DMS153 treated with DMSO at 0.1 percent for 48 hours (cell line): Measurements from ENCODE around the gene LARP1.
A peak's percentile ranks its signal among the peaks of the same experiment; 100 is the strongest.
"Not testable (repeated sequence)": the region's sequence is repeated elsewhere in the genome, so short reads cannot be mapped to it uniquely, and the experiment has no call there.

Experiments
- DNase-seq: peaks from one replicate; lab custom pipeline; 2025; ENCODE audit not compliant: unreplicated experiment; lab: John Stamatoyannopoulos, UW

Gene LARP1

DNA sequence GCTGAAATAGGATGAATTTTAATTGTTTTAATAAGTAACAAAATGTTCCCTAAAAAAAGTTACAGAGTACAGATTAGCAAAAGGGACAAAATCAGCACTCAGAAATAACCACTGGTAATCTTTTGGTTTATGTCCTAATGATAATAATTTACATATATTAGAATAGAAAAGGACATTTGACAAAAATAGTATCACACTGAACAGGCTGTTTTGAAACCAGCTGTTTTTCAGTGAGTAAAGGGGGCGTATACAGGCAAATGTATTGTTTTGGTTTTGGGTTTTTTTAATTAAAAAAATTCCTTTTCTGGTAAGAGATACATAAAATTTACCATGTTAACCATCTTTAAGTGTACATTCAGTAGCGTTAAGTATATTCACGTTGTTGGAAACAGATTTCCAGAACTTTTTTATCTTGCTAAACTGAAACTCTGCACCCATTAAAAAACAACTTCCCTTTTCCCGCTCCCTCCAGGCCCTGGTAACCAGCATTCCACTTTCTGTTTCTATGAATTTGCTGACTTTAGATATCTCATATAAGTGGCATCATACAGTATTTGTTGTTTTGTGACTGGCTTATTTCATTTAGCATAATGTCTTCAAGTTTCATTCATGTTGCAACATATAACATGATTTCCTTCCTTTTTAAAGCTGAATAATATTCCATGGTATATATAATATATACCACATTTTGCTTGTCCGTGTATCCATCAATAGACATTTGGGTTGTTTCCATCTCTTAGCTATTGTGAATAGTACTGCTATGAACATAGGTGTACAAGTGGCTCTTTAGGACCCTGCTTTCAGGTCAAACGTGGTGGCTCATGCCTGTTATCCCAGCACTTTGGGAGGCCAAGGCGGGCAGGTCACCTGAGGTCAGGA, 20.6 kb upstream of the LARP1 start:
- no peak for DNase-seq

DNA sequence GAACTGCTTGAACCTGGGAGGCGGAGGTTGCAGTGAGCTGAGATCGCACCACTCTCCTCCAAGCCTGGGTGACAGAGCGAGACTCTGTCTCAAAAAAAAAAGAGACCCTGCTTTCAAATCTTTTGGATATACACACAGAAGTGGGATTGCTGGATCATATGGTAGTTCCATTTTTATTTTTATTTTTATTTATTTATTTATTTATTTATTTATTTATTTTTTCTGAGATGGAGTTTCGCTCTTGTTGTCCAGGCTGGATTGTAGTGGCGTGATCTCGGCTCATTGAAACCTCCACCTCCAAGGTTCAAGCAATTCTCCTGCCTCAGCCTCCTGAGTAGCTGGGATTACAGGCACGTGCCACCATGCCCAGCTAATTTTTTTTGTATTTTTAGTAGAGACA, 19.8 kb upstream of the LARP1 start:
- DNase-seq = not testable (repeated sequence)

DNA sequence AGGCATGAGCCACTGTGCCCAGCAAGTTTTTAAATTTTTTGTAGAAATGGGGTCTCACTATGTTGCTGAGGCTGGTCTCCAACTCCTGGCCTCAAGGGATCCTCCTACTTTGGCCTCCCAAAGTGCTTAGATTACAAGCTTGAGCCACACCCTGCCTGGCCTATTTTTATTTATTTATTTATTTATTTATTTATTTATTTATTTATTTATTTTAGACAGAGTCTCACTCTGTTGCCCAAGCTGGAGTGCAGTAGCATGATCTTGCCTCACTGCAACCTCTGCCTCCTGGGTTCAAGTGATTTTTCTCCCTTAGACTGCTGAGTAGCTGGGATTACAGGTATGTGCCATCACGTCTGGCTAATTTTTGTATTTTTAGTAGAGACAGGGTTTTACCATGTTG, 18.8 kb upstream of the LARP1 start:
- DNase-seq = not testable (repeated sequence)

DNA sequence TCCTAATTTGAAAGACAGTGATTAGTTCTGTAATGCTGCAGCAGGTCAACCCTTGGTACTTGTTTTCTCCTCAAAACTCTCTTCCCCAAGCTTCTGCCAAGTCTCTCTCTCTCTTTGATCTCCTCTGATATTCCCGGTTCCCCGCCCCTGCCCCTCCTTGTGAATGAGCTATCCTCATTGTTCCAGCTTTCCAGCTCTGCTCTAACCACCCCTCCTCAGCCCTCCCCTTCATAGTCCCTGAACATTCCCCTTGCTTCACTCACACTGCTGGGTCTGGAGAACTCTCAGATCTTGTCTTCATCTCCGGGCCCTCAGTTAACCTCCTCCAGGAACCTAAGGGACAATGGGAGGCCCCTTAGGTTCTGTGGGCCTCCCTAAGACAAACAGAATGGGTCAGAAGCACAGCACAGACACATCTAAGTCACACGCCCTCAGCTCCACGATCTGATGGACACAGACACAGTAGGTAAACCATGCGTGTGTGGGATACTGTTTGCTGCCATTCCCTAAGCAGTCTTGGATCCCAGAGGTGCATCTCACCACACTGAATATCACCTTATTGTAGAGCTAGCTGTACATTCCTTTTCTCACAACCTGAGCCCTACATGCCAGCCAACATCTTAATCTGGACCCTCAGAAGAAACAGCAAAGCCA, 17.4 kb upstream of the LARP1 start:
- no peak for DNase-seq

DNA sequence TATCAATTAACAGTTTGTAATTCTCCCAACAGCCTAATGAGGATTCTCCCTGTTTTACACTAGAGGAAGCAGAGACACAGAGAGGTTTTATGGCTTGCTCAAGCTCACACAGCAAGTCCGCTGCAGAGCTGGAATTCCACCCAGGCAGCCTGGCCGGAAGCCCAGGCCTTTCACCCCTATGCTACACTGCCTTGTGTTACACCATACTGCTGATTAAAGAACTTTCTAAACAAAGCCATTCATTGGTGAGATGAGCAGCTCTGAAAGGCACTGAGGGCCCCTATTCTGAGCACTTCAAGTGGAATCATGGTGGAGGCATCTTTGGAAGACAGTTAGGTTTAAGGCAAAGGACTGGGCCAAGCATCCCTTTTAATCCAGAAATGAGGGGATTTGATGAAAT, 14.7 kb upstream of the LARP1 start:
- no peak for DNase-seq

- DNase-seq = no peak
Observed at GRCh38 chr5:154740957-154741356, 14.2 kb upstream of the LARP1 start.

- DNase-seq = no peak
Observed at GRCh38 chr5:154741415-154741814, 13.8 kb upstream of the LARP1 start.

- DNase-seq = no peak
Observed at GRCh38 chr5:154743812-154744211, 11.4 kb upstream of the LARP1 start.

GRCh38 chr5:154745349-154745748, 9.8 kb upstream of the LARP1 start:
- DNase-seq = no peak

DNA sequence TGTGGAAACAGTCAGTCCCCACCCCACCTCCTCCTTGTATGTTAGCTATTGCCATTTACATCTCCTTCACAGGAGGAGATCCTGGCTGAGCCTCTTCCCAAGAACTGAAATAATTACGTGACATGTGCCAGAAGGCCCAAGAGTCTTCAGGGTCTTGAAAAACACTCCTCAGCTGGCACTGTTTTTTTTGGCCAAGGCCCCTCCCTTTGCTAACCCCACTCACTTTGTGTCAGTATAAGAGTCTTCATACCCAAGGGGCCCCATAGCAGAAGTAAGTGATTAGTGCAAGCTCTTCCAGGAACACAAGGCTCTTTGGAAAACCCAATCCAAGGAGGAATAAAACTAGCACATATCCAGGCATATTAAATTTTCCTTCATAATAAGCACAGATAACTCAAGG, 5.7 kb upstream of the LARP1 start:
- DNase-seq = no peak

- not testable (repeated sequence) for DNase-seq
Observed at GRCh38 chr5:154750641-154751040, 4.5 kb upstream of the LARP1 start.

DNA sequence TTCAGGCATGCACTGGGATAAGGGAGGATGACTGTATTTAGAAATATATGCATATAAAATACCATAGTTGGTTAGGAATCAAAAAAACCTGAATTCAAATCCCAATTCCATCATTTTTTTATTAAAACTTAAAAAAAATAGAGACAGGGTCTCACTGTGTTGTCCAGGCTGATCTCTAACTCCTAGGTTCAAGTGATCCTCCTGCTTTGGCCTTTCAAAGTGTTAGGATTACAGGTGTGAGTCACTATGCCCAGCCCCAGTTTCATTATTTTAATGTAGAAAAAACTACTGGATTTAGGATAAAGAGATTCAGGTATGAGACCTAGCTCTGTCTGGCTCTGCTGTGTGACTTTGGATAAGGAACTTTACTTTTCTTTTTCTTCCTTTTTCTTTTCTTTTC, 3.3 kb upstream of the LARP1 start:
- no peak for DNase-seq

DNA sequence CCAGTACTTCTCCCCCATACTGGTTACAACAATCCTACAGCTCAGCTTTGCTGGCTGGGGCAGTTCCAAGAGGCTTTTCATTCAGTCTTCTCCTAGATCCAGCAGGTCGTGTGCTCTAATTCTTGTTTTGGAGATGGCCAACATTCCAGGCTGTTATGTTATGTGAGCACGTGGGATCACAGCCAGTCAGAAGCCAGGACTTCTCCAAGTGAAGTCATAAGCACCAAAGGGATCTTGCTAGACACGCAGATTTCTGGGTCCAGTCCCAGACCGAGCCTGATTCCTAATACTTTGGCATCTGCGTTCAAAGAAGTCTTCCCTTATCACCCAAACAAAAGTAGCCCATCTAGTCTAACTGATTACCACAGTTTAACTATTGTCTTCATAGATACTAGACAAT, 1.4 kb upstream of the LARP1 start:
- DNase-seq = no peak

DNA sequence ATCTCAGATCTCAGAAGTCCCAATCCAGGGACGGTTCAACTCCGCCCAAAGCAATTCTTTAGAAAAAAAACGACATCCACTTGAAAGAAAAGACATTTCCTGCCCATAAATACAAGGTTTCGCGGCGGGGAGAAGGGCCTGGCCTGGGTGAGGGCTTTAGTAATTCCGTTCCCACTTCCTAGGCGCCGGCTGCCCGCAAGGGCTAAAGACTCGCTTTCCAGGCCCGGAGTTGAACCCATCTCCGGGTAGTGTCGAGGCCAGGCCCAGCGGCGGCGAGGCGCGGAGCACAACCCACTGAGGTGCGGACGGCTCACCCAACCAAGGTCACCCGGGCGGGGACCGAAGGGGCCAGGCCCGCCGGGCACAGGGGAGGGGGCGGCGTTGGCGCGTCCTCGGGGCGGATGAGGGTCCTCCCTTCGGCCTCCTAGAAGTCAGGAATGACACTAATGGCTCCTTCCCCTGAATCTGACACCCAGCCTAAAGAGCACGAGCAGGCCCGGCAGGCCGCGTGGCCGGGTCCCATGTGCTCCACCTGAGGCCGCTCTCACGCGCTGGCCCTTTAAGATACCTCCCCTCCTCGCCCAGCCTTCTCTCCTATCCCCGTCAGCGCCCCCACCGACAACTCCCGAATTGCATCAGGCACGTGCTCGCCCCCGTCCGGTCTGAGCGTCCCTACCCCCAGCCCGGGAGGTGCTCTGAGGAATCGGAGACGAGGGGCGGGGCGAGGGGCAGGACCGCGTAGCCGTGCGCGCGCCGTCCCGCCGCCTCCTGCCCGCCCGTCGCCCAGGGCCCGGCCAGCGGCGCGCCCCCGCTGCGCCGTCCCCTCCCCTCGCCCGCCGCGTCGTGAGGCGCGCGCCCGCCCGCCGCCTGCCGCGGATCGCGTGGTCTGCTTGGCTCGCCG, 467 bp upstream of the LARP1 start:
- DNase-seq = peak; percentile 65

DNA sequence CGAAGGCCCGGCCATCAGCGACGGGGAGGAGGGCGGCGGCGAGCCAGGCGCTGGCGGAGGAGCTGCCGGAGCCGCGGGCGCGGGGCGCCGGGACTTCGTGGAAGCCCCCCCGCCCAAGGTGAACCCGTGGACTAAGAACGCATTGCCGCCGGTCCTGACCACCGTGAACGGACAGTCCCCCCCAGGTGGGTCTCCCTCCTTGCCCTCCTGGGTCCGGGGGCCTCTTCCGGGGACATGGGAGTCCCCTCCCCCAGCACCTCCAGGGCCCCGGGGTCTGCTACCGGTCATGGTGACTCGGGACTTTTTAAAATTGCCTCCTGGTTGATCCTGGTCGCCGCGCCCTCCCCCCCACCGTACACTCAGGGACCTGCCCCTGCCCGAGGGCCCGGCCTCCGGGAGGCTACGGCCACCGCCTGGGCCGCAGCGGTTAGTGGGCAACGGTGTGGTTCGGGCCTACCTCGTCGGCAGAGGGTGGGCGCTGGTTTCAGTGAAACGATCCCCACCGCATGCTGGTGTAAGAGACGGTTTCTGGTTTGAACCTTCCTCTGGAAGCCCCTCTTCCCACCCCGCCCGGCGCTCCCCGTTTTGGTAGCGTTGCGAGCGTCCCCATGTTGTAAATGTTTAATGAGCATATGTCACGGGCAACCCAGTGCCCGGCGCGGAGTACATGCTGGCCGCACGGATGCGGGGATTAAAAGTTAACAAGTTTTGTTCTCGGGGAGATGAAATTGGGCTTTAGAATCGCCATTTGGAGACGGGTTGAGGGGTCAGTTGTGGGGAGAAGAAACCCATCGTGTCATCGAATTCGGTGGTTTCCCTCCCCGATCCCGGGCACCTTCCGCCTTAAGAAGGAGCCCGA, 1.1 kb downstream of the LARP1 start:
- no peak for DNase-seq

DNA sequence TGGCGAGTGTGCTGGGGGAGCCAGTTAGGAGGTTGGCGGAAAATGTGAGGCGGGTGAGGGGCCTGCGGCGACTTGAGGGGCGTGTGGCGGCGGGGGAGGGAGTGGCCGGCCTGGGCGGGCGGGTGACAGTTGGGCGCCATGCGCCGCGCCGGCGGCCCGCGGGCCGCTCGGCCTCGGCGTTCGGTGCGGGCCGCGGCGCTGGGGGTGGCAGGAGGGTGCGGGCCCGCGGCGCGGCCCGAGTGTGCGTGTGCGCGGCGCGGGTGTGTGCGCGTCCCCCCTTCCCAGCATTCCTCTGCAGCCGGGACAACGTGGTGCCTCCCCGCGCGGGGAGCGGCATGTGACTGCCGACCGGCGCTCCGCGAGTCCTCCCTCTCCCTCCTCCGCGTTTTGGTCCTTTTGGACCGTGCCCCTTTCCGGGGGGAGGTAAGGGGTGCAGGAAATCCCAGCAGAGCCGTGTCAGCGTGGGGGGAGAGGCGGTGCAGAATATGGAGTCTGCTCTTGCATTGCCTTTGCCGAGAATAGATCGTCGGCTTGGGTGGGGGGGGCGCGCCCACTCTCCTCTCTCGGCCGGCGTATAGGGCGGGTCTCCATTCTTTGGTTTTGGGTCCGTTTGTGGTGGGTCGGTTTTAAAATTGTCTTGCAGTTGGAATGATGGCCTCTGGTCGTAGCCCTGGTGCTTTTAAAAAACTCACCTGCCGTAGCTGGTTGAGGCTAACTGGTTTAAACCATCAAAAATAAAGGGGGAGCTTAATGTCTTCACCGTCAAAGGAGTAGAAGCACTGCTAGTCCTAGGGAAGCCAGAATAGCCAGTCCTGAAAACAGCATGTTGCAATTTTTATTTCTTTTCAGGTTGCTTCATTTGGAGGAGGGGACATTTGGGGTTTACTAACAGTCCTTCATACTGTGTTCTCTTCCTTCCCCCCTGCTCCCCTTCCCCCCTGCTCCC, 2.0 kb downstream of the LARP1 start:
- no peak for DNase-seq

DNA sequence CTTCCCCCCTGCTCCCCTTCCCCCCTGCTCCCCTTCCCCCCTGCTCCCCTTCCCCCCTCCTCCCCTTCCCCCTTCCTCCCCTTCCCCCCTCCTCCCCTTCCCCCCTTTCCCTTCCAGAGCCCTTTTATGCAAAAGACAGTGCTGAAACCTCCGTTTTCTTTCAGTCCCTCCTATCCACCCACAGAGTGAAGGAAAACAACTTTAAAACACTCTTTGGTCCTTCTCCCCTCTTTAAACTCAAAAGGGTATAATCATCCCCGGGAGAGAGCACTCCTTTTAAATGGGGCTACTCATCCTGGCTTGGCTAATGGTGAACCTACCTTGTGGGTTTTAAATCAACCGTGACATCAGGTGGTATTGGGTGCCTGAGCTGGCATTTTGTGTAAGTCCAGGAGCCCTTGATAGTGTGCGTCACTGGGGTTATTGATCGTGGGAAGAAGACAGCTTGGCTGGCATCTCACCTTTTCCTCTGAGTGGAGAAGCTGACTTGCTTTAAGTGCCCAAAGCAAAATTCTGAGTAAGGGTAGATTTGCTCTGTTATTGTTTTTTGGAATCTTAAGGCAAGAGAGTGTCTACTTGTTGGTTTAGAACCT, 2.7 kb downstream of the LARP1 start:
- DNase-seq = no peak

GRCh38 chr5:154758493-154758892, 3.3 kb downstream of the LARP1 start:
- DNase-seq = no peak

- DNase-seq = no peak
Observed at GRCh38 chr5:154758977-154759376, 3.8 kb downstream of the LARP1 start.
